ENCODE measurements around the gene ANKRD11.

The ANKRD11 gene

GRCh38 chr16:89297910-89298545 is 192.3 kb downstream of the ANKRD11 start:
- Histone ChIP-seq H3K4me1 (ENCODE audit: control insufficient read depth, low read length) (no peaks in the 10 kb centered on the region), H4K20me1 (ENCODE audit: control insufficient read depth, insufficient read depth, low read depth, low read length) (no peaks in the 10 kb centered on the region; the same call in 1 of the 2 replicates), H3K9me2 (replicated peaks; ENCODE audit: control insufficient read depth, low read length) (no peaks in the 10 kb centered on the region), H3K27ac (ENCODE audit: low read depth, low read length) (no peak overlapping the region), H3K4me3 (ENCODE audit: low read length) (no peak overlapping the region), H3F3A (ENCODE audit: control insufficient read depth, insufficient read depth) (no peaks in the 10 kb centered on the region), H3K36me3 (ENCODE audit: control insufficient read depth, low read length) (peaks cover 13% of the 10 kb centered on the region), H3K9me3 (ENCODE audit: control insufficient read depth, insufficient read depth, low read length) (no peaks in the 10 kb centered on the region), H3K4me2 (ENCODE audit: low read length) (no peak overlapping the region), H3K27me3 (ENCODE audit: control insufficient read depth, low read length) (no peaks in the 10 kb centered on the region), H3K79me2 (ENCODE audit: control insufficient read depth, low read length) (peaks cover 66% of the 10 kb centered on the region)
- TF ChIP-seq EZH2phosphoT487 (IDR thresholded peaks at IDR 0.05; ENCODE audit: borderline replicate concordance, low read length) (no peak), CTCF (IDR thresholded peaks at IDR 0.05; ENCODE audit: low read depth, low read length, poor library complexity, severe bottlenecking) (no peak)

GRCh38 chr16:89297156-89297874 is 193.0 kb downstream of the ANKRD11 start:
- TF ChIP-seq EZH2phosphoT487 (IDR thresholded peaks at IDR 0.05; ENCODE audit: borderline replicate concordance, low read length) = no peak
- TF ChIP-seq CTCF (IDR thresholded peaks at IDR 0.05; ENCODE audit: low read depth, low read length, poor library complexity, severe bottlenecking) = no peak
- Histone ChIP-seq H3F3A (ENCODE audit: control insufficient read depth, insufficient read depth) (no peaks in the 10 kb centered on the region), H3K4me2 (ENCODE audit: low read length) (no peak overlapping the region), H4K20me1 (ENCODE audit: control insufficient read depth, insufficient read depth, low read depth, low read length) (no peaks in the 10 kb centered on the region), H3K9me2 (replicated peaks; ENCODE audit: control insufficient read depth, low read length) (no peaks in the 10 kb centered on the region), H3K36me3 (ENCODE audit: control insufficient read depth, low read length) (peaks cover 9% of the 10 kb centered on the region), H3K9me3 (ENCODE audit: control insufficient read depth, insufficient read depth, low read length) (no peaks in the 10 kb centered on the region), H3K79me2 (ENCODE audit: control insufficient read depth, low read length) (peaks cover 61% of the 10 kb centered on the region), H3K4me3 (ENCODE audit: low read length) (no peak overlapping the region), H3K4me1 (ENCODE audit: control insufficient read depth, low read length) (no peaks in the 10 kb centered on the region), H3K27me3 (ENCODE audit: control insufficient read depth, low read length) (no peaks in the 10 kb centered on the region), H3K27ac (ENCODE audit: low read depth, low read length) (no peak overlapping the region)

- H3K27ac ChIP-seq (ENCODE audit: low read depth, low read length) = no peak overlapping the region
- no peaks in the 10 kb centered on the region for H3K9me2 ChIP-seq (replicated peaks; ENCODE audit: control insufficient read depth, low read length)
- no peak overlapping the region for H3K4me3 ChIP-seq (ENCODE audit: low read length)
- TF ChIP-seq CTCF (IDR thresholded peaks at IDR 0.05; ENCODE audit: low read depth, low read length, poor library complexity, severe bottlenecking) (no peak), EZH2phosphoT487 (IDR thresholded peaks at IDR 0.05; ENCODE audit: borderline replicate concordance, low read length) (no peak)
- H3K4me2 ChIP-seq (ENCODE audit: low read length) = no peak overlapping the region
- peaks cover 48% of the 10 kb centered on the region for H3K79me2 ChIP-seq (ENCODE audit: control insufficient read depth, low read length)
- no peaks in the 10 kb centered on the region for H3K4me1 ChIP-seq (ENCODE audit: control insufficient read depth, low read length)
- peaks cover 12% of the 10 kb centered on the region for H3K36me3 ChIP-seq (ENCODE audit: control insufficient read depth, low read length)
- H3K9me3 ChIP-seq (ENCODE audit: control insufficient read depth, insufficient read depth, low read length) = no peaks in the 10 kb centered on the region
- H4K20me1 ChIP-seq (ENCODE audit: control insufficient read depth, insufficient read depth, low read depth, low read length) = no peaks in the 10 kb centered on the region
- no peaks in the 10 kb centered on the region for H3F3A ChIP-seq (ENCODE audit: control insufficient read depth, insufficient read depth)
- no peaks in the 10 kb centered on the region for H3K27me3 ChIP-seq (ENCODE audit: control insufficient read depth, low read length)
Observed at GRCh38 chr16:89295915-89296314, 194.4 kb downstream of the ANKRD11 start.

All from DOHH2 (cell line).